ENCODE data around the gene FKBP7. TPM values are rescaled to one million over a fixed set of nuclear protein-coding genes. Genes with fewer than 3 reads are reported as not detected.

FKBP7 gene
- total and polyA plus RNA-seq, 2 of the 13 experiments (the other 11 are each of a cell fraction or from before 2014, with no cell fraction given): 12.4 to 14.8 TPM

DNA sequence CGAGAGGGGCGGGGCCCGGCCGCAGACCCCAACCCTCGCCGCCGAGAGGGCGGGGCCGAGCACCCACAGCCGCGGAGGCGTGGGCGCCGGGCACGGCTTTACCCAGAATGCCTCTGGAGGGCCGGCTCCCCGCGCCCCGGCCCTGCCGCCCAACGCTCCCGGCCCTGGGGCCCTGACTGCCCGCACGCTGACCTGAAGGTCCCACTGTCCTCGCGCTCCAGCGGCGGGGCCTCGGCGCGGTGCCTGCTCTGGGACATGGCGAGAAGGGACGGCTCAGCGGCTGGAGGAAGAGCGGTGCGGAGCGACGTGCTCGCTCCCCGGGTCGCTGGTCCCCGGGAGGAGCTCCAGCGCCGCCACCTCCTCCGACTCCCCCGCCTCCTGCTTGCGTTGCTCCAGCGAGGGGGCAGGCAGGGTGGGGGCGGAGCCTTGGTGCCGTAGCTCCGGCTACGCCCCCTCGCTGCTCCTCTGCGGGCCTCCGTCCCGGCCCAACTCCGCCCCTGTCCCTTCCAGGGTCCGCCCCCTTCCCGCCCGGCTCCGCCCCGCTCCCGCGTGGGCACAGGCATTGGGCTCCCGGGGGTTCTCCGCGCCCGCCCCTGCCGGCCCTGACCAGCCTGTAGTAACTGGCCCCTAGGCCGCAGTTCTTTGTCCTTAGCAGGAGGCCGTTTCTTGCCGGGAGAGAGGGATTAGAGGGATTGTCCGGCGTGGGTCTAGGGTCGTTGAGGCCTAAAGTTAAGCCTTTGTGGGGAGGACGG, 27.4 kb downstream of the FKBP7 start, which contains the start of the genes PJVK and PRKRA (continued):
- peak; percentile 57; the same call in 1 of the 2 replicates for TF ChIP-seq ZHX2 (IDR thresholded peaks at IDR 0.05; ENCODE audit: low read depth)
- TF ChIP-seq ZHX2 (CRISPR knock-in tag; IDR thresholded peaks at IDR 0.05; ENCODE audit: borderline replicate concordance): peak; percentile 31; the same call in 1 of the 2 replicates
- TF ChIP-seq PAWR (CRISPR knock-in tag; IDR thresholded peaks at IDR 0.05; ENCODE audit: borderline replicate concordance): no peak
- TF ChIP-seq SMARCE1 (IDR thresholded peaks at IDR 0.05; ENCODE audit: borderline replicate concordance): no peak
- no peak for TF ChIP-seq ZNF75D (CRISPR knock-in tag; IDR thresholded peaks at IDR 0.05; ENCODE audit: borderline replicate concordance)
- peak; percentile 31 for TF ChIP-seq ZNF879 (CRISPR knock-in tag; IDR thresholded peaks at IDR 0.05)
- no peak for TF ChIP-seq ZNF713 (CRISPR knock-in tag; IDR thresholded peaks at IDR 0.05)
- TF ChIP-seq, protein P1, sequence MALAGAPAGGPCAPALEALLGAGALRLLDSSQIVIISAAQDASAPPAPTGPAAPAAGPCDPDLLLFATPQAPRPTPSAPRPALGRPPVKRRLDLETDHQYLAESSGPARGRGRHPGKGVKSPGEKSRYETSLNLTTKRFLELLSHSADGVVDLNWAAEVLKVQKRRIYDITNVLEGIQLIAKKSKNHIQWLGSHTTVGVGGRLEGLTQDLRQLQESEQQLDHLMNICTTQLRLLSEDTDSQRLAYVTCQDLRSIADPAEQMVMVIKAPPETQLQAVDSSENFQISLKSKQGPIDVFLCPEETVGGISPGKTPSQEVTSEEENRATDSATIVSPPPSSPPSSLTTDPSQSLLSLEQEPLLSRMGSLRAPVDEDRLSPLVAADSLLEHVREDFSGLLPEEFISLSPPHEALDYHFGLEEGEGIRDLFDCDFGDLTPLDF (CRISPR knock-in tag; IDR thresholded peaks at IDR 0.05): peak; percentile 43
- TF ChIP-seq MXI1 (IDR thresholded peaks at IDR 0.05; ENCODE audit: borderline replicate concordance, low read depth, low read length): peak; percentile 82; the same call in 2 of the 3 replicates
- TF ChIP-seq ZNF616 (CRISPR knock-in tag; IDR thresholded peaks at IDR 0.05; ENCODE audit: low read depth): peak; percentile 90
- TF ChIP-seq TRIM24 (CRISPR knock-in tag; IDR thresholded peaks at IDR 0.05): no peak
- TF ChIP-seq MXD3 (CRISPR knock-in tag; IDR thresholded peaks at IDR 0.05): peak; percentile 90
- peak; percentile 83; the same call in 1 of the 2 replicates for TF ChIP-seq NR2C2 (CRISPR knock-in tag; IDR thresholded peaks at IDR 0.05; ENCODE audit: borderline replicate concordance)
- 0 out of 2 replicates have a peak, but pooled peaks have one; percentile 33 for TF ChIP-seq AHR (CRISPR knock-in tag; IDR thresholded peaks at IDR 0.05)
- no peak for TF ChIP-seq AGO1 (IDR thresholded peaks at IDR 0.05; ENCODE audit: low read depth, low read length, poor library complexity, severe bottlenecking)
- TF ChIP-seq GABPA (IDR thresholded peaks at IDR 0.05; ENCODE audit: low read depth, low read length): no peak
- peak; percentile 15; the same call in 1 of the 2 replicates for TF ChIP-seq GABPA (CRISPR knock-in tag; IDR thresholded peaks at IDR 0.05; ENCODE audit: low read depth)
- TF ChIP-seq ZNF431 (CRISPR knock-in tag; IDR thresholded peaks at IDR 0.05; ENCODE audit: borderline replicate concordance, low read depth): peak; percentile 94; the same call in 1 of the 2 replicates
- TF ChIP-seq MAZ (IDR thresholded peaks at IDR 0.05; ENCODE audit: borderline replicate concordance, low read depth, low read length): peak; percentile 97
- peak; percentile 99 for TF ChIP-seq MAZ (CRISPR knock-in tag; IDR thresholded peaks at IDR 0.05; ENCODE audit: low read depth)
- TF ChIP-seq DBP (CRISPR knock-in tag; IDR thresholded peaks at IDR 0.05; ENCODE audit: not compliant biosample characterization): no peak
- no peak for TF ChIP-seq FOXM1 (CRISPR knock-in tag; IDR thresholded peaks at IDR 0.05)
